BLaER1 treated with 17β-estradiol and CSF1 and Interleukin-3, amounts not matched to agents 10 nM and 100 nM (cell line): Measurements from ENCODE around the gene OSBPL8.

Experiments used
- H3K27ac ChIP-seq, 11 experiments: shearing (Covaris generic); formaldehyde crosslinking; 2 replicates each; pipeline ENCODE4 v1.8.1; 2022
- H3K27me3 ChIP-seq, 11 experiments: shearing (Covaris generic); formaldehyde crosslinking; 2 replicates each; pipeline ENCODE4 v1.8.1; 2022
- H3K36me3 ChIP-seq, 11 experiments: shearing (Covaris generic); formaldehyde crosslinking; 2 replicates each; pipeline ENCODE4 v1.8.1; 2022
- H3K4me1 ChIP-seq, 10 experiments: shearing (Covaris generic); formaldehyde crosslinking; 2 replicates each; pipeline ENCODE4 v1.8.1; 2022
- H3K4me2 ChIP-seq, 11 experiments: shearing (Covaris generic); formaldehyde crosslinking; 2 replicates each; pipeline ENCODE4 v1.8.1; 2022
- H3K4me3 ChIP-seq, 10 experiments: shearing (Covaris generic); formaldehyde crosslinking; 2 replicates each; pipeline ENCODE4 v1.8.1; 2022
- H3K9ac ChIP-seq, 11 experiments: shearing (Covaris generic); formaldehyde crosslinking; 2 replicates each; pipeline ENCODE4 v1.8.1; 2022
- H3K9me3 ChIP-seq, 11 experiments: shearing (Covaris generic); formaldehyde crosslinking; replicated peaks in 1 of 11; 2 replicates each; pipeline ENCODE4 v1.8.1; 2022
- H4K20me1 ChIP-seq, 11 experiments: shearing (Covaris generic); formaldehyde crosslinking; 2 replicates each; pipeline ENCODE4 v1.8.1; 2022
- Cebpa-rat ChIP-seq, 11 experiments: shearing (Covaris generic); IDR thresholded peaks; 2 replicates each; pipeline ENCODE4 v1.8.1; 2022

OSBPL8 gene

DNA sequence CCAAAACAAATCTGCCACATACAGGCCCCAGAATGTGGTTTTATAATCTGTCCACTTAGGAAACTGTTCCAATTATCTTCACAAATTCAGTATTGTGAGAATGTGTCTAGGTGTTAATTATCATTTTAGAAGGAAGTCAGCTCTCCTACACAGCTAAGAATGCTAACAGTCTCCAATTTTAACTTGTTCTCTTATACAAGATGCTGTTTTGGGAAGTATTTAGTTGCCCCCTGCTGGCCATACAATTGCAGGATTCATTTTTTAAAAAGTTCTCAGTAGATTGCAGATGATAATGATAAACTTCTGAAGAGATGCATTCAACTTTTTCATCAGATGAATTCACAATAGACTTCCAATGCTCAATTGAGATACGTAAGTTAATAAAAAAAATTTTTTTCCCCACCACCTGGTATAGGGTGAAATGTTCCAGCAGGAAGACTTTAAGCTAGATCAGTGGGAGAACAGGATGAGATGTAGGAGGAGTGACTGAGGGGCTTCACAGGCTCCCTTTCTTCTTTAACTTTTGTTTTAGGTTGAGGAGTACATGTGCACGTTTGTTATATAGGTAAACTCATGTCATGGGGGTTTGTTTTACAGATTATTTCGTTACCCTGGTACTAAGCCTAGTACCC is 27.3 kb upstream of the OSBPL8 start:
- Histone ChIP-seq H3K4me2 (peak overlapping the region in 2 of 11 experiments; percentile 42 to 67; a peak in 2 of 22 replicates), H3K36me3 (no peaks in the 10 kb centered on the region), H3K4me1 (peaks cover 0 to 74% (median 21%) of the 10 kb centered on the region in 10 experiments; a peak in 14 of 20 replicates), H3K27ac (peak overlapping the region in 7 of 11 experiments; percentile 27 to 93 (median 86); a peak in 15 of 22 replicates), H3K4me3 (no peak overlapping the region), H3K27me3 (no peaks in the 10 kb centered on the region), H4K20me1 (no peaks in the 10 kb centered on the region), H3K9ac (peak overlapping the region in 3 of 11 experiments; percentile 26 to 78 (median 76); a peak in 4 of 22 replicates), H3K9me3 (peaks cover 0 to 7% (median 1%) of the 10 kb centered on the region in 11 experiments; a peak in 9 of 22 replicates)
- no peak for TF ChIP-seq Cebpa-rat (IDR thresholded peaks at IDR 0.05)

DNA sequence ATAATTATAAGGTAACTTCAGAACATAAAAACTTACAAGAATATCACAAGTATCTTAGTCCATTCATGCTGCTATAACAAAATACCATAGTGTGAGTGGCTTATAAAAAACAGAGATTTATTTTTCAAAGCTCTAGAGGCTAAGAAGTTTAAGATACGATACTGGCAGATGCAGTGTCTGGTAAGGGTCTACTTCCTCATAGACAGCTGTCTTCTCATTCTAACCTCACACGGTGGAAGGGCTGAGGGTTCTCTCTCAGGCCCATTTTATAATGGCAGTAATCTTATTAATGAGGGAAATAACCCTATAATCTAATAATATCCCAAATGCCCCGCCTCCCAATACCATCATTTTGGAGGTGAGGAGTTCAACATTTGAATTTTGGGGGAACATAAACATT is 23.7 kb upstream of the OSBPL8 start:
- no peak for TF ChIP-seq Cebpa-rat (IDR thresholded peaks at IDR 0.05)
- Histone ChIP-seq H4K20me1 (no peaks in the 10 kb centered on the region), H3K9ac (no peak overlapping the region), H3K27ac (peak overlapping the region in 1 of 11 experiments; percentile 32; a peak in 2 of 22 replicates), H3K27me3 (no peaks in the 10 kb centered on the region), H3K4me3 (no peak overlapping the region), H3K9me3 (peaks cover 0 to 5% (median 0%) of the 10 kb centered on the region in 11 experiments; a peak in 1 of 22 replicates), H3K4me1 (peaks cover 0 to 39% (median 5%) of the 10 kb centered on the region in 10 experiments; a peak in 11 of 20 replicates), H3K4me2 (0 out of 22 replicates have a peak overlapping the region, but pooled peaks of 1 of the 11 experiments have one; percentile 6), H3K36me3 (no peaks in the 10 kb centered on the region)

DNA sequence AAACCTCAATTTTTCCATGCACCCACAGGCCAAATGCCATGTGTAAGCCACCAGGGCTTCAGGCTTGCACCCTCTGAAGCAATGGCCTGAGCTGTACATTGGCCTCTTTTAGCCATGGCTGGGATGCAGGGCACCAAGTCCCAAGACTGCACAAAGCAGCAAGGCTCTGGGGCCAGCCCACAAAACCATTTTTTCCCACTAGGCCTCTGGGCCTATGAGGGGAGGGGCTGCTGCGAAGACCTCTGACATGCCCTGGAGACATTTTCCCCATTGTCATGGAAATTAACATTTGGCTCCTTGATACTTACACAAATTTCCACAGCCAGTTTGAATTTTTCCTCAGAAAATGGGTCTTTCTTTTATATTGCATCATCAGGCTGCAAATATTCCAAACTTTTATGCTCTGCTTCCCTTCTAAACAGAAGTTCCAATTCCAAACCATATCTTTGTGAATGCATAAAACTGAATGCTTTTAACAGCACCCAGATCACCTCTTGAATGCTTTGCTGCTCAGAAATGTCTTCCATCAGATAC is 14.3 kb upstream of the OSBPL8 start:
- H3K4me1 ChIP-seq = peaks cover 0 to 15% (median 6%) of the 10 kb centered on the region in 10 experiments; a peak in 12 of 20 replicates
- no peak overlapping the region for H3K27ac ChIP-seq
- H3K9me3 ChIP-seq = peaks cover 11 to 18% (median 15%) of the 10 kb centered on the region in 11 experiments
- no peaks in the 10 kb centered on the region for H3K36me3 ChIP-seq
- no peak overlapping the region for H3K4me3 ChIP-seq
- H4K20me1 ChIP-seq = no peaks in the 10 kb centered on the region
- no peak for TF ChIP-seq Cebpa-rat (IDR thresholded peaks at IDR 0.05)
- H3K4me2 ChIP-seq = no peak overlapping the region
- H3K9ac ChIP-seq = no peak overlapping the region
- H3K27me3 ChIP-seq = no peaks in the 10 kb centered on the region

DNA sequence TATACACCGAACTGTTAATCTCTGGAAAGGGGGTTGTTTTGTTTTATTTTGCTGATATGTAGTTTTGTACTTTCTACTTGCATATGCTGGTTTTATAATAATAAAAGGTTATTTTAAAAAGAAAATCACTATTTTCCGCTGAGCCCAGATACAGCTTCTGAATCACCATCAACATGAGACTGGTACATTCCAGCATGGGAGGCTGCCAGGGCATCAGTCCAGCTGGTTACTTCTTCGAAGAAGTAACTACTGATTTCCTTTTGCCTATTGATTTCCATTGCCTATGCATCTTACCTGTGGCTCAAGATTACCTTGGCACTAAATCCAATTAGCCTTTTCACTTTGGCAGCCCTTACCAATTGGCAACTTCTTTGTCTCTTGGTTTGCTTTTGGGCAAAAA is 11.7 kb upstream of the OSBPL8 start:
- H4K20me1 ChIP-seq = no peaks in the 10 kb centered on the region
- H3K4me2 ChIP-seq = no peak overlapping the region
- no peaks in the 10 kb centered on the region for H3K36me3 ChIP-seq
- no peak overlapping the region for H3K4me3 ChIP-seq
- H3K27ac ChIP-seq = no peak overlapping the region
- H3K4me1 ChIP-seq = peaks cover 0 to 8% (median 6%) of the 10 kb centered on the region in 10 experiments; a peak in 11 of 20 replicates
- no peaks in the 10 kb centered on the region for H3K27me3 ChIP-seq
- no peak overlapping the region for H3K9ac ChIP-seq
- H3K9me3 ChIP-seq = peaks cover 11 to 18% (median 15%) of the 10 kb centered on the region in 11 experiments
- TF ChIP-seq Cebpa-rat (IDR thresholded peaks at IDR 0.05) = no peak

DNA sequence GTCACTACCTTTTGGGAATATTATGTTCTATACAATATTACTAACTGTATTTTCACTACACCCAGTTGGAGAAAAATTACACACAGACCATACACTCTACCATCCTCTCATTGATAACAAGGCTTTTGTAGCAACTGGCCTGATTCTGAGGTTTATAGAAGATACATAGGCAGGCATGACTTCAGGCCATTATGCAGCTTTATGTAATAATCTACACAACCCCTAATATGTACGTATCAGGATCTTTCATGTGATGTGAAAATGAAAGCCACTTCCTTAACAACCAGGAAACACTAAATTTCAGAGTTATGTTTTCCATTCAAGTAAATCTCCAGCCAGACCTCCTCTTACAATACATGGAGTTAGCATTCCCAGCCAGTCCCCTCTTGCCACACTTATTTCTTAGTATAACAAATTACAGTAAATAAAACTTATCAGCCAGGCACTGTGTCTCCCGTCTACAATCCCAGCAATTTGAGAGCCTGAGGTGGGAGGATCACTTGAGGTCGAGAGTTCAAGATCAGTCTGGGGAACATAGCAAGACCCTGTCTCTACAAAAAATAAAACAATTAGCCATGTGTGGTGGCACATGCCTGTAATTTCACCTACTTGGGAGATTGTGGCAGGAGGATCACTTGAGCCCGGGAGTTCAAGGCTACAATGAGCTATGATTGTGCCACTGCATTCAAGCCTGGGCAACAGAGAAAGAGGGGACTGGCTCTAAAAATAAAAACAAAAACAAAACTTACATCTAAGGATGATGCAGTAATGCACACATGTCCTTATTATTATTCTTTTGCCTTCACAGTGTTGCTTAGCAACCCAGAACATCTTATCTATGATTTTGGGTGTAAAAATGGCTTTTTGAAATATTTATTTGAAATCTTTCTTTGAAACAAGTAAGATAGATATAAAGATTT is 10.4 kb upstream of the OSBPL8 start:
- no peak for TF ChIP-seq Cebpa-rat (IDR thresholded peaks at IDR 0.05)
- Histone ChIP-seq H3K4me1 (peaks cover 0 to 8% (median 6%) of the 10 kb centered on the region in 10 experiments; a peak in 11 of 20 replicates), H3K9ac (0 out of 22 replicates have a peak overlapping the region, but pooled peaks of 1 of the 11 experiments have one; percentile 8), H3K9me3 (peaks cover 11 to 18% (median 15%) of the 10 kb centered on the region in 11 experiments), H3K27ac (peak overlapping the region in 4 of 11 experiments; percentile 5 to 60 (median 60); a peak in 5 of 22 replicates), H3K4me3 (no peak overlapping the region), H4K20me1 (no peaks in the 10 kb centered on the region), H3K36me3 (no peaks in the 10 kb centered on the region), H3K4me2 (peak overlapping the region in 10 of 11 experiments; percentile 0 to 43 (median 30); a peak in 11 of 22 replicates), H3K27me3 (no peaks in the 10 kb centered on the region)

DNA sequence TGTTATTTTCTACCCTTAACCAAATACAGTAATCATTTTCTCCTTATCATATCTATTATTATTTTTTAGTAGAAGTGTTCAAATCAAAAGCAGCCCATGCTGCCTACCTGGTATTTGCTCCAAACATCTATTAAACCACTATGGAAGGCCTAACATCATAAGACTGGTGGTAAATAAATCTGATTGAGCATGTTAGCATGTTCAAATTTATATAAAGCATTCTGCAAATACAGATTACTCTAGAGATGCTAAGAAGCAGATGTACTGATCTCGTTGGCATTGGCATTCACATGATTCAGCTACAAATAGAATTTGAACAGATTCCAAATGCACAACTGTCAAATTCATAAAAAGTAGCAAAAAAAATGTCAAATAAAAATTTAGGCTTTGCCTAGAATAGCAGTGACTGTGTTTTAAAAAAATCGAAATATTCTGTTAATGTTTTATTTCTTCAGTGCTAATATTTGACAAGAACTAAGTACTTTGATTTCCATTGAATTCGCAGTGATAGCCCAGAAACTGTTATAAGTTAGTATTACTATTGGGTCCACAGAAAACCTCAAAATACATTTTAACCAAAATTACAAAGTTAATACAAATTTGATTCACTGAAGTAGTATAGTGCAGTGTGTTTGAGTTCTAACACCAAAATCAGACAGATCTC is 9.4 kb upstream of the OSBPL8 start:
- Histone ChIP-seq H3K4me1 (peaks cover 0 to 8% (median 6%) of the 10 kb centered on the region in 10 experiments; a peak in 11 of 20 replicates), H3K9me3 (peaks cover 8 to 17% (median 12%) of the 10 kb centered on the region in 11 experiments), H3K4me3 (no peak overlapping the region), H3K27me3 (no peaks in the 10 kb centered on the region), H3K9ac (no peak overlapping the region), H3K27ac (peak overlapping the region in 1 of 11 experiments; percentile 60; a peak in 2 of 22 replicates), H3K4me2 (no peak overlapping the region), H4K20me1 (no peaks in the 10 kb centered on the region), H3K36me3 (no peaks in the 10 kb centered on the region)
- TF ChIP-seq Cebpa-rat (IDR thresholded peaks at IDR 0.05) = no peak

DNA sequence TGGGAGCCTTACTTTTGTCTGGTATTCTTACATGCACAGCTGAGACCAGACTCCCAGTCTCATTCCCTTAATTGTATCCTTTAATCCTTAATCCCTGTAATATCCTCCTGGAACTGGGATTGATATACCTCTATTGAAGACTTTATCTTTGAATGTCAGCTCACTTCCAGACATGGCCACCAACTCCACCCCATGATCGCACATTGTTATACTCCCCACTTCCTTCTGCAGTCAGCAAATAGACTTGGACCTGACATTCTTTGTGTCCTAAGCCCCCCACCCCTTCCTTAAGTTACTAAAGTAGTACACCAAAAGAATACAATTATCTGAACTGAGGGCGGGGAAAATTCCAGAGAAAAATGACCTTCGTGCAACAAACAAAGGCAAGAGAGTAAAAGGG is 8.6 kb upstream of the OSBPL8 start:
- peaks cover 0 to 8% (median 3%) of the 10 kb centered on the region in 11 experiments; a peak in 13 of 22 replicates for H3K9me3 ChIP-seq
- H3K36me3 ChIP-seq = no peaks in the 10 kb centered on the region
- H4K20me1 ChIP-seq = no peaks in the 10 kb centered on the region
- H3K4me2 ChIP-seq = no peak overlapping the region
- H3K9ac ChIP-seq = no peak overlapping the region
- H3K27me3 ChIP-seq = no peaks in the 10 kb centered on the region
- H3K27ac ChIP-seq = no peak overlapping the region
- no peak overlapping the region for H3K4me3 ChIP-seq
- TF ChIP-seq Cebpa-rat (IDR thresholded peaks at IDR 0.05) = no peak
- H3K4me1 ChIP-seq = peaks cover 0 to 8% (median 6%) of the 10 kb centered on the region in 10 experiments; a peak in 11 of 20 replicates

DNA sequence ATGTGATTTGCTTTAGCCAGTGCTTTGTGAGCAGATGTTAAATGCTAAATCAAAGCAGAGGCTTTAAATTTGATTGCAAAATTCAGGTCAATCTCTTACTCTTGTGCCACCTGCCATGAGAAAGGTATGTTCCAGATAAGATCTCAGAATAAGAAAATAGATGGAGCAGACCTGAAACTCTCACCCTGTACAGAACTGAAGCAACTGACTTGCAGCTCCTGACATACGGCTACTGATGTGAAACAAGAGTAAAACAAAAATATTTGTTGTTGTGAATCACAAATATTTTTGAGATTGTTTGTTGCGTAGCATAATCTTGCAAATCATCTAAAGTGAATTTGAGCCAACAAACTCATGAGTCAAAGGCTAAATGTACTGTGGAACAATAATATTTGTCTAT is 3.5 kb upstream of the OSBPL8 start:
- Histone ChIP-seq H3K4me3 (no peak overlapping the region), H3K4me2 (no peak overlapping the region), H3K9me3 (no peaks in the 10 kb centered on the region), H3K4me1 (peaks cover 10 to 15% (median 12%) of the 10 kb centered on the region in 10 experiments), H4K20me1 (peaks cover 5 to 10% (median 6%) of the 10 kb centered on the region in 11 experiments; a peak in 20 of 22 replicates), H3K27ac (no peak overlapping the region), H3K9ac (no peak overlapping the region), H3K36me3 (no peaks in the 10 kb centered on the region), H3K27me3 (no peaks in the 10 kb centered on the region)
- no peak for TF ChIP-seq Cebpa-rat (IDR thresholded peaks at IDR 0.05)
